H9 (cell line): ENCODE results near the gene USP20. TPM values are rescaled to one million over a fixed set of nuclear protein-coding genes. Genes with fewer than 3 reads are reported as not detected.

Experiments
- DNase-seq: peaks from one replicate; pipeline ENCODE4 v3.0.0-alpha.2; 2017
- H2AFZ ChIP-seq: one replicate; pipeline ENCODE4 v1.6.1; 2013; ENCODE audit warnings: mild to moderate bottlenecking, low read length, control low read depth, moderate library complexity
- H2AK5ac ChIP-seq: 2 replicates; pipeline ENCODE4 v1.6.1; 2013; ENCODE audit warnings: low read length, control low read depth, mixed read lengths; ENCODE audit not compliant: insufficient read length
- H2BK120ac ChIP-seq: one replicate; pipeline ENCODE4 v1.6.1; 2013; ENCODE audit warnings: low read depth, mild to moderate bottlenecking, low read length, control low read depth, inconsistent platforms; ENCODE audit not compliant: poor library complexity, severe bottlenecking
- H2BK12ac ChIP-seq: 2 replicates; pipeline ENCODE4 v1.6.1; 2013; ENCODE audit warnings: low read length, control low read depth, mixed read lengths, low read depth; ENCODE audit not compliant: insufficient read length
- H2BK15ac ChIP-seq: 2 replicates; pipeline ENCODE4 v1.6.1; 2013; ENCODE audit warnings: low read depth, low read length, control low read depth
- H2BK20ac ChIP-seq: one replicate; pipeline ENCODE4 v1.6.1; 2013; ENCODE audit warnings: low read depth, mild to moderate bottlenecking, low read length, control low read depth, inconsistent platforms; ENCODE audit not compliant: poor library complexity, severe bottlenecking
- H2BK5ac ChIP-seq: 2 replicates; pipeline ENCODE4 v1.6.1; 2013; ENCODE audit warnings: low read length, control low read depth, mixed read lengths; ENCODE audit not compliant: insufficient read length
- H3K14ac ChIP-seq: 2 replicates; pipeline ENCODE4 v1.6.1; 2013; ENCODE audit warnings: low read length, control low read depth; ENCODE audit not compliant: insufficient read depth
- H3K18ac ChIP-seq: 2 replicates; pipeline ENCODE4 v1.6.1; 2013; ENCODE audit warnings: low read depth, mild to moderate bottlenecking, mixed read lengths, low read length, control low read depth; ENCODE audit not compliant: insufficient read length
- H3K23ac ChIP-seq: 2 replicates; pipeline ENCODE4 v1.6.1; 2013; ENCODE audit warnings: low read length, control low read depth, mixed read lengths, low read depth; ENCODE audit not compliant: insufficient read length
- H3K23me2 ChIP-seq: 2 replicates; pipeline ENCODE4 v1.6.1; 2013; ENCODE audit warnings: low read depth, mild to moderate bottlenecking, mixed read lengths, low read length, control low read depth; ENCODE audit not compliant: insufficient read length, poor library complexity, severe bottlenecking
- H3K27ac ChIP-seq: 2 replicates; pipeline ENCODE4 v1.5.1; 2013; ENCODE audit warnings: low read length, control low read depth, mixed read lengths, low read depth; ENCODE audit not compliant: insufficient read length
- H3K27me3 ChIP-seq: 2 replicates; pipeline ENCODE4 v1.6.1; 2013; ENCODE audit warnings: low read length, control low read depth, inconsistent platforms; ENCODE audit not compliant: insufficient read depth
- H3K4ac ChIP-seq: 2 replicates; pipeline ENCODE4 v1.6.1; 2013; ENCODE audit warnings: low read depth, mild to moderate bottlenecking, control low read depth, inconsistent platforms, low read length, moderate library complexity
- H3K4me1 ChIP-seq: 2 replicates; pipeline ENCODE4 v1.6.1; 2013; ENCODE audit warnings: low read length, control low read depth, inconsistent platforms; ENCODE audit not compliant: insufficient read depth
- H3K4me2 ChIP-seq: 2 replicates; pipeline ENCODE4 v1.6.1; 2013; ENCODE audit warnings: low read length, control low read depth, mixed read lengths; ENCODE audit not compliant: insufficient read length, insufficient read depth
- H3K56ac ChIP-seq: 2 replicates; pipeline ENCODE4 v1.6.1; 2013; ENCODE audit warnings: low read depth, mild to moderate bottlenecking, mixed read lengths, low read length, control low read depth; ENCODE audit not compliant: insufficient read length
- H3K79me1 ChIP-seq: 2 replicates; pipeline ENCODE4 v1.6.1; 2013; ENCODE audit warnings: low read depth, mild to moderate bottlenecking, moderate library complexity, low read length, control low read depth, inconsistent platforms; ENCODE audit not compliant: insufficient read depth, poor library complexity, severe bottlenecking
- H3K79me2 ChIP-seq: 2 replicates; pipeline ENCODE4 v1.6.1; 2013; ENCODE audit warnings: low read length, control low read depth, inconsistent platforms; ENCODE audit not compliant: insufficient read depth
- H3K9ac ChIP-seq: 2 replicates; pipeline ENCODE4 v1.6.1; 2013; ENCODE audit warnings: low read length, control low read depth, mixed read lengths; ENCODE audit not compliant: insufficient read length; ENCODE audit errors: extremely low read depth
- H3K9me3 ChIP-seq: one replicate; pipeline ENCODE4 v1.6.1; 2013; ENCODE audit warnings: low read depth, low read length, inconsistent platforms; ENCODE audit not compliant: control insufficient read depth
- H3T11ph ChIP-seq: one replicate; pipeline ENCODE4 v1.6.1; 2013; ENCODE audit warnings: mild to moderate bottlenecking, low read length, control low read depth, inconsistent platforms
- H4K20me1 ChIP-seq: one replicate; pipeline ENCODE4 v1.6.1; 2013; ENCODE audit not compliant: control insufficient read depth, insufficient read length, insufficient read depth
- H4K5ac ChIP-seq: 2 replicates; pipeline ENCODE4 v1.6.1; 2013; ENCODE audit warnings: low read depth, mild to moderate bottlenecking, mixed read lengths, low read length, control low read depth; ENCODE audit not compliant: insufficient read length
- H4K8ac ChIP-seq: replicated peaks from 2 replicates; pipeline ENCODE4 v1.6.1; 2013; ENCODE audit warnings: low read length, control low read depth, mixed read lengths, low read depth; ENCODE audit not compliant: insufficient read length
- H4K91ac ChIP-seq: 2 replicates; pipeline ENCODE4 v1.6.1; 2013; ENCODE audit warnings: low read depth, mild to moderate bottlenecking, moderate library complexity, mixed read lengths, low read length, control low read depth; ENCODE audit not compliant: insufficient read length
- H3K27ac Mint-ChIP-seq, 3 experiments: 2 replicates in 2 of 3; 3 replicates in 1 of 3; pipeline ENCODE4 v1.8.0; 2020 to 2021; ENCODE audit warnings: mixed read lengths in 3 of 3, mild to moderate bottlenecking in 1 of 3, moderate library complexity in 1 of 3
- H3K27me3 Mint-ChIP-seq: 2 replicates; pipeline ENCODE4 v1.8.0; 2021; ENCODE audit warnings: low read depth, mild to moderate bottlenecking, moderate library complexity, mixed read lengths
- H3K36me3 Mint-ChIP-seq, 3 experiments: 2 replicates in 2 of 3; 3 replicates in 1 of 3; pipeline ENCODE4 v1.8.0; 2020 to 2021; ENCODE audit warnings: low read depth in 3 of 3, mixed read lengths in 3 of 3; ENCODE audit not compliant: insufficient read depth in 1 of 3
- H3K4me1 Mint-ChIP-seq, 2 experiments: 2 replicates each; pipeline ENCODE4 v1.8.0; 2020; ENCODE audit warnings: mixed read lengths in 2 of 2
- H3K4me3 Mint-ChIP-seq, 2 experiments: 2 replicates in 1 of 2; 3 replicates in 1 of 2; pipeline ENCODE4 v1.8.0; 2020 to 2021; ENCODE audit warnings: mild to moderate bottlenecking in 2 of 2, mixed read lengths in 2 of 2, moderate library complexity in 1 of 2
- H3K9me3 Mint-ChIP-seq, 2 experiments: 2 replicates in 1 of 2; 3 replicates in 1 of 2; pipeline ENCODE4 v1.8.0; 2020; ENCODE audit warnings: mild to moderate bottlenecking in 2 of 2, mixed read lengths in 2 of 2, moderate library complexity in 1 of 2
- CTCF ChIP-seq: fragments of 200-600 bp; sonication (generic); conservative IDR thresholded peaks from 3 replicates; pipeline ENCODE4 v1.8.0; 2021; ENCODE audit warnings: antibody characterized with exemption, mild to moderate bottlenecking
- WGBS: extraction: QIAGEN DNeasy Blood & Tissue Kit; methylation state at CpG from one replicate; pipeline ENCODE4 v1.1.7; 2013; ENCODE audit warnings: missing lambda C conversion rate, low lambda C conversion rate, mixed read lengths; ENCODE audit not compliant: insufficient read length; ENCODE audit errors: extremely low coverage; 5-methylcytosine and 5-hydroxymethylcytosine counted together
- total RNA-seq: library from RNA; stranded (reverse); gene quantifications from 2 replicates; pipeline ENCODE4 v1.2.1, GENCODE V29; 2021

USP20 gene
- total RNA-seq, 1 experiment from 2014 or later: 20.9 TPM

- H3K79me1 ChIP-seq: no peaks in the 10 kb centered on the region
- H2BK120ac ChIP-seq: no peak overlapping the region
- WGBS: no CpG with 5 or more reads among the region's 5 CpGs
- H3K36me3 Mint-ChIP-seq: peaks cover 0 to 48% (median 21%) of the 10 kb centered on the region in 3 experiments; a peak in 6 of 7 replicates
- H3K9ac ChIP-seq: no peak overlapping the region
- no peak overlapping the region for H4K91ac ChIP-seq
- H2BK20ac ChIP-seq: no peak overlapping the region
- H3K27ac ChIP-seq: no peak overlapping the region
- no peak overlapping the region for H3K4me2 ChIP-seq
- H4K20me1 ChIP-seq: no peaks in the 10 kb centered on the region
- no peak overlapping the region for H2AK5ac ChIP-seq
- no peak overlapping the region for H3K56ac ChIP-seq
- H3K23ac ChIP-seq: no peak overlapping the region
- no peak overlapping the region for H4K8ac ChIP-seq
- no peak overlapping the region for H2BK12ac ChIP-seq
- no peak overlapping the region for H3T11ph ChIP-seq
- H3K14ac ChIP-seq: no peak overlapping the region
- no peaks in the 10 kb centered on the region for H3K27me3 ChIP-seq
- DNase-seq: no peak
- no peak overlapping the region for H3K4ac ChIP-seq
- no peak overlapping the region for H2BK5ac ChIP-seq
- no peak overlapping the region for H2BK15ac ChIP-seq
- no peak for TF ChIP-seq CTCF
- no peaks in the 10 kb centered on the region for H3K27me3 Mint-ChIP-seq
- no peaks in the 10 kb centered on the region for H3K9me3 Mint-ChIP-seq
- H3K18ac ChIP-seq: no peak overlapping the region
- H3K4me1 Mint-ChIP-seq: no peaks in the 10 kb centered on the region
- H4K5ac ChIP-seq: no peak overlapping the region
- H3K27ac Mint-ChIP-seq: no peak overlapping the region
- H3K23me2 ChIP-seq: no peaks in the 10 kb centered on the region
- no peaks in the 10 kb centered on the region for H3K9me3 ChIP-seq
- no peaks in the 10 kb centered on the region for H3K4me1 ChIP-seq
- no peak overlapping the region for H3K4me3 Mint-ChIP-seq
- no peaks in the 10 kb centered on the region for H3K79me2 ChIP-seq
- H2AFZ ChIP-seq: no peak overlapping the region
Observed at GRCh38 chr9:129852579-129852978, 17.3 kb downstream of the USP20 start.
